HEK293T (cell line): ENCODE data around the gene CDHR1.

Experiments used
- CTCF ChIA-PET: fragments of 350-600 bp; formaldehyde crosslinking; extraction: SDS; loops from one replicate; lab custom pipeline; 2021; ENCODE audit warnings: antibody characterized with exemption, inconsistent platforms; lab: Yijun Ruan, JAX
- POLR2A ChIA-PET: fragments of 350-600 bp; formaldehyde crosslinking; extraction: SDS; loops from one replicate; lab custom pipeline; 2020; ENCODE audit warnings: antibody characterized with exemption, inconsistent platforms; lab: Yijun Ruan, JAX
- DNase-seq: peaks from one replicate; pipeline ENCODE4 v3.0.0; 2012; ENCODE audit warnings: mixed read lengths; ENCODE audit errors: extremely low spot score
- ARNT ChIP-seq: fragments of 450-650 bp; IDR thresholded peaks from 2 replicates; pipeline ENCODE4 v1.6.1; 2017; ENCODE audit warnings: mild to moderate bottlenecking
- BHLHE40 ChIP-seq: fragments of 450-650 bp; IDR thresholded peaks from 2 replicates; pipeline ENCODE4 v1.6.1; 2016; ENCODE audit warnings: mild to moderate bottlenecking, moderate library complexity, borderline replicate concordance
- CTBP1 ChIP-seq: fragments of 450-650 bp; IDR thresholded peaks from 2 replicates; pipeline ENCODE4 v1.6.1; 2016; ENCODE audit warnings: borderline replicate concordance
- ELF4 ChIP-seq: fragments of 450-650 bp; IDR thresholded peaks from 2 replicates; pipeline ENCODE4 v1.6.1; 2017; ENCODE audit warnings: antibody characterized with exemption
- FOXA1 ChIP-seq: fragments of 450-650 bp; IDR thresholded peaks from 2 replicates; pipeline ENCODE4 v1.6.1; 2016; ENCODE audit warnings: mild to moderate bottlenecking
- FOXK2 ChIP-seq: fragments of 450-650 bp; IDR thresholded peaks from 2 replicates; pipeline ENCODE4 v1.6.1; 2016; ENCODE audit warnings: mild to moderate bottlenecking
- FOXM1 ChIP-seq: fragments of 450-650 bp; IDR thresholded peaks from 2 replicates; pipeline ENCODE4 v1.6.1; 2017; ENCODE audit warnings: mild to moderate bottlenecking, borderline replicate concordance
- HDGF ChIP-seq: fragments of 450-650 bp; IDR thresholded peaks from 2 replicates; pipeline ENCODE4 v1.6.1; 2017; ENCODE audit warnings: antibody characterized with exemption, borderline replicate concordance
- L3MBTL2 ChIP-seq: fragments of 450-650 bp; conservative IDR thresholded peaks from 2 replicates; pipeline ENCODE4 v1.6.1; 2016; ENCODE audit warnings: mild to moderate bottlenecking
- LEF1 ChIP-seq: fragments of 450-650 bp; IDR thresholded peaks from 2 replicates; pipeline ENCODE4 v1.6.1; 2017; ENCODE audit warnings: mild to moderate bottlenecking, borderline replicate concordance
- NFRKB ChIP-seq: fragments of 450-650 bp; IDR thresholded peaks from 2 replicates; pipeline ENCODE4 v1.6.1; 2016; ENCODE audit warnings: mild to moderate bottlenecking, moderate library complexity
- SP1 ChIP-seq: fragments of 450-650 bp; IDR thresholded peaks from 2 replicates; pipeline ENCODE4 v1.6.1; 2017
- SUZ12 ChIP-seq: fragments of 450-650 bp; IDR thresholded peaks from 2 replicates; pipeline ENCODE4 v1.6.1; 2016; ENCODE audit warnings: mild to moderate bottlenecking
- TARDBP ChIP-seq: fragments of 450-650 bp; IDR thresholded peaks from 2 replicates; pipeline ENCODE4 v1.6.1; 2016
- ZNF384 ChIP-seq: fragments of 450-650 bp; IDR thresholded peaks from 2 replicates; pipeline ENCODE4 v1.6.1; 2016
- TF ChIP-seq, protein P1 (sequence below): fragments of 450-650 bp; IDR thresholded peaks from 2 replicates; pipeline ENCODE4 v1.6.1; 2016

The CDHR1 gene

GRCh38 chr10:84208023-84208422, 13.7 kb downstream of the CDHR1 start:
- CTCF ChIA-PET = interaction anchor here (1.2 kb wide), 1 partner anchor 82 kb away, joined by 3 read pairs; no protein-coding TSS in a partner anchor
- POLR2A ChIA-PET = no interaction called here
- TF ChIP-seq LEF1 = no peak
- no peak for TF ChIP-seq ELF4
- no peak for TF ChIP-seq SUZ12
- no peak for TF ChIP-seq TARDBP
- no peak for TF ChIP-seq FOXM1
- TF ChIP-seq ARNT = no peak
- no peak for TF ChIP-seq ZNF384
- TF ChIP-seq SP1 = no peak
- TF ChIP-seq NFRKB = no peak
- TF ChIP-seq HDGF = no peak
- TF ChIP-seq CTBP1 = no peak
- TF ChIP-seq FOXA1 = no peak
- TF ChIP-seq FOXK2 = no peak
- TF ChIP-seq, protein P1, sequence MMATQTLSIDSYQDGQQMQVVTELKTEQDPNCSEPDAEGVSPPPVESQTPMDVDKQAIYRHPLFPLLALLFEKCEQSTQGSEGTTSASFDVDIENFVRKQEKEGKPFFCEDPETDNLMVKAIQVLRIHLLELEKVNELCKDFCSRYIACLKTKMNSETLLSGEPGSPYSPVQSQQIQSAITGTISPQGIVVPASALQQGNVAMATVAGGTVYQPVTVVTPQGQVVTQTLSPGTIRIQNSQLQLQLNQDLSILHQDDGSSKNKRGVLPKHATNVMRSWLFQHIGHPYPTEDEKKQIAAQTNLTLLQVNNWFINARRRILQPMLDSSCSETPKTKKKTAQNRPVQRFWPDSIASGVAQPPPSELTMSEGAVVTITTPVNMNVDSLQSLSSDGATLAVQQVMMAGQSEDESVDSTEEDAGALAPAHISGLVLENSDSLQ = no peak
- no peak for TF ChIP-seq L3MBTL2
- TF ChIP-seq BHLHE40 = no peak
- no peak for DNase-seq

- TF ChIP-seq ARNT = no peak
- TF ChIP-seq HDGF = no peak
- TF ChIP-seq L3MBTL2 = no peak
- no peak for TF ChIP-seq CTBP1
- ChIA-PET POLR2A (no interaction called here), CTCF (no interaction called here)
- DNase-seq = no peak
Observed at GRCh38 chr10:84211566-84211965, 17.2 kb downstream of the CDHR1 start.

DNA sequence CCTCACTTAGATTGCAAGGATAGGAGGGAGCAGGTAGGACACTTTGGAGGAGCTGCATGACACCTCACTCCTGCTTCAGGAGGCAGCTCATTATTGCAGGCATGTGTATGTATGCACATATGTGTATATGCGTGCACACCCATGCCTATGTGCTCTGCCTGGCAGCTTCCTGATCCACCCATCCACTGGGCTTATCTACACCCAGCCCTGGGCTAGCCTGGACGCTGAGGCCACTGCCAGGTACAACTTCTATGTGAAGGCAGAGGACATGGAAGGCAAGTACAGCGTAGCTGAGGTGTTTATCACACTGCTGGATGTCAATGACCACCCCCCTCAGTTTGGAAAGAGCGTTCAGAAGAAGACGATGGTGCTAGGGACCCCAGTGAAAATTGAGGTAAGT, 17.7 kb downstream of the CDHR1 start:
- TF ChIP-seq FOXK2 (no peak), ZNF384 (no peak), BHLHE40 (no peak), FOXA1 (no peak), NFRKB (no peak), L3MBTL2 (no peak), LEF1 (no peak), HDGF (no peak), CTBP1 (no peak), SP1 (no peak), FOXM1 (no peak), ARNT (no peak), TARDBP (no peak), SUZ12 (no peak), ELF4 (no peak)
- TF ChIP-seq, protein P1 = no peak
- DNase-seq = no peak
- CTCF ChIA-PET = no interaction called here
- POLR2A ChIA-PET = no interaction called here

DNA sequence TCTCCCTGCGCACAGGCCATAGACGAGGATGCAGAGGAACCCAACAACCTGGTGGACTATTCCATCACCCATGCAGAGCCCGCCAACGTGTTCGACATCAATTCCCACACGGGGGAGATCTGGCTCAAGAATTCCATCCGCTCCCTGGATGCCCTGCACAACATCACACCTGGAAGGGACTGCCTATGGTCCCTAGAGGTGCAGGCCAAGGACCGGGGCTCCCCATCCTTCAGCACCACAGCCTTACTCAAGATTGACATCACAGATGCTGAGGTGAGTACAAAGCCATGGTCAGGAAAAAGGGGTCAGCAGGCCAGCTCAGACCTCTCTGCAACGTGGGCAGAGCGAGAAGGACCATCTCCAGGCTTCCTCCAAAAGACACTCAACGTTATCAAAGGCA, 18.7 kb downstream of the CDHR1 start:
- no peak for DNase-seq
- ChIA-PET CTCF (no interaction called here), POLR2A (no interaction called here)
- TF ChIP-seq NFRKB (no peak), FOXK2 (no peak), SP1 (no peak), L3MBTL2 (no peak), FOXA1 (no peak), HDGF (no peak), CTBP1 (no peak), SUZ12 (no peak), ARNT (no peak), TARDBP (no peak), FOXM1 (no peak)
- TF ChIP-seq, protein P1 = no peak

- CTCF ChIA-PET = interaction anchor here (0.7 kb wide), 1 partner anchor 16 kb away, joined by 3 read pairs; no protein-coding TSS in a partner anchor
- TF ChIP-seq L3MBTL2 = no peak
- TF ChIP-seq SP1 = no peak
- no peak for TF ChIP-seq NFRKB
- TF ChIP-seq TARDBP = no peak
- TF ChIP-seq FOXK2 = no peak
- no peak for TF ChIP-seq ELF4
- no peak for TF ChIP-seq CTBP1
- TF ChIP-seq ZNF384 = no peak
- no peak for TF ChIP-seq SUZ12
- no peak for TF ChIP-seq BHLHE40
- TF ChIP-seq ARNT = no peak
- TF ChIP-seq FOXM1 = no peak
- no peak for TF ChIP-seq FOXA1
- TF ChIP-seq, protein P1 = no peak
- TF ChIP-seq HDGF = no peak
- POLR2A ChIA-PET = no interaction called here
- DNase-seq = no peak
Observed at GRCh38 chr10:84214046-84214572, 19.8 kb downstream of the CDHR1 start.
